Astrocyte (in vitro differentiated cells and primary cell): ENCODE results near the gene OR6S1. TPM values are rescaled to one million over a fixed set of nuclear protein-coding genes. Genes with fewer than 3 reads are reported as not detected.

Source experiments
- DNase-seq: peaks from one replicate; pipeline ENCODE4 v3.0.0-alpha.2; 2010; ENCODE audit warnings: low read depth
- FAIRE-seq: peaks from 2 replicates; lab custom pipeline; 2011; peaks lifted over from hg19 to GRCh38; lab: Jason Lieb, UNC
- H2AFZ ChIP-seq: 2 replicates; pipeline ENCODE4 v1.6.0; 2012; ENCODE audit warnings: low read depth, low read length, inconsistent platforms
- H3K27ac ChIP-seq: 2 replicates; pipeline ENCODE4 v1.5.1; 2011; ENCODE audit warnings: low read depth, low read length, inconsistent platforms
- H3K27me3 ChIP-seq: 2 replicates; pipeline ENCODE4 v1.6.0; 2011; ENCODE audit warnings: low read length, inconsistent platforms; ENCODE audit not compliant: insufficient read depth
- H3K36me3 ChIP-seq: 2 replicates; pipeline ENCODE4 v1.5.1; 2011; ENCODE audit warnings: low read length, inconsistent platforms; ENCODE audit not compliant: insufficient read depth
- H3K4me1 ChIP-seq: 2 replicates; pipeline ENCODE4 v1.5.1; 2011; ENCODE audit warnings: low read length, inconsistent platforms; ENCODE audit not compliant: insufficient read depth
- H3K4me2 ChIP-seq: 2 replicates; pipeline ENCODE4 v1.6.0; 2012; ENCODE audit warnings: low read length, inconsistent platforms
- H3K4me3 ChIP-seq: 2 replicates; pipeline ENCODE4 v1.5.1; 2011; ENCODE audit warnings: low read depth, mild to moderate bottlenecking, low read length, inconsistent platforms; ENCODE audit not compliant: insufficient read depth
- H3K79me2 ChIP-seq: 2 replicates; pipeline ENCODE4 v1.6.0; 2012; ENCODE audit warnings: mild to moderate bottlenecking, low read length, inconsistent platforms; ENCODE audit not compliant: insufficient read depth
- H3K9ac ChIP-seq: 2 replicates; pipeline ENCODE4 v1.6.0; 2012; ENCODE audit warnings: mild to moderate bottlenecking, low read length, inconsistent platforms
- H3K9me3 ChIP-seq: 2 replicates; pipeline ENCODE4 v1.5.1; 2012; ENCODE audit warnings: low read depth, mild to moderate bottlenecking, low read length, inconsistent platforms; ENCODE audit not compliant: insufficient read depth
- H4K20me1 ChIP-seq: 2 replicates; pipeline ENCODE4 v1.6.0; 2012; ENCODE audit warnings: low read length, inconsistent platforms; ENCODE audit not compliant: insufficient read depth
- H3K27ac Mint-ChIP-seq: one replicate; pipeline ENCODE4 v1.8.0; 2021; ENCODE audit warnings: mild to moderate bottlenecking, mixed read lengths; ENCODE audit not compliant: unreplicated experiment
- H3K27me3 Mint-ChIP-seq: one replicate; pipeline ENCODE4 v1.8.0; 2021; ENCODE audit warnings: low read depth, mixed read lengths; ENCODE audit not compliant: unreplicated experiment
- H3K36me3 Mint-ChIP-seq: one replicate; pipeline ENCODE4 v1.8.0; 2021; ENCODE audit warnings: low read depth, mixed read lengths; ENCODE audit not compliant: unreplicated experiment
- H3K4me1 Mint-ChIP-seq: one replicate; pipeline ENCODE4 v1.8.0; 2021; ENCODE audit warnings: low read depth, mixed read lengths; ENCODE audit not compliant: unreplicated experiment
- H3K4me3 Mint-ChIP-seq: one replicate; pipeline ENCODE4 v1.8.0; 2021; ENCODE audit warnings: mild to moderate bottlenecking, moderate library complexity, mixed read lengths; ENCODE audit not compliant: unreplicated experiment
- H3K9me3 Mint-ChIP-seq: one replicate; pipeline ENCODE4 v1.8.0; 2021; ENCODE audit warnings: mild to moderate bottlenecking, mixed read lengths; ENCODE audit not compliant: unreplicated experiment
- CTCF ChIP-seq: IDR thresholded peaks from 2 replicates; pipeline ENCODE4 v1.5.1; 2011; ENCODE audit warnings: low read depth, mild to moderate bottlenecking, inconsistent platforms, low read length, moderate library complexity; ENCODE audit not compliant: insufficient read depth
- EZH2 ChIP-seq: IDR thresholded peaks from 2 replicates; pipeline ENCODE4 v1.6.1; 2012; ENCODE audit warnings: mild to moderate bottlenecking, low read length, inconsistent platforms; ENCODE audit not compliant: insufficient read depth
- total RNA-seq: library from RNA; stranded (reverse); gene quantifications from 2 replicates; pipeline ENCODE4 v1.2.1, GENCODE V29; 2021

Gene OR6S1
- total RNA-seq, 1 donor from 2014 or later, result not detected

DNA sequence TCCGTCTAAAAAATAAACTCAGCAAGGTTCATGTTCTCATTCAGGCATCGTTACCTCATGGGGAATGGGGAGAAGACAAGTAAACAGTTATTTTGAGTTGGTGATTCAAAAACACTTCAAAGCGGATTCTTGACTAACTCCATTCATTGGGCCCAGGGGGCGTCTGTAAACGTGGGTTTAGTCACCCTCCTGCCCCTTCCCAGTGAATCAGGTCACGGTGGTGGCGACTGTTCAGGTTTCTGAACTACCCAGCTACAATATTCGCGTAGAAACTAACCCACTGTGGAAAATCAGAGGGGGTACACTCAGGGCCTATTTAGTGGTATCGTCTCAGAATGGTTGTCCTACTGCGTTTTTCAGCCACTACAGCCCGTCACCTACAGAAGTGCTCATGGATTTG lies 15.2 kb downstream of the OR6S1 start:
- H3K27ac Mint-ChIP-seq, result no peak overlapping the region
- no peak for FAIRE-seq
- Histone ChIP-seq H3K27me3 (peaks cover 24% of the 10 kb centered on the region), H3K36me3 (no peaks in the 10 kb centered on the region), H3K4me3 (no peak overlapping the region), H3K9ac (no peak overlapping the region), H4K20me1 (peaks cover 3% of the 10 kb centered on the region), H3K4me2 (peak overlapping the region; percentile 99), H2AFZ (no peak overlapping the region), H3K4me1 (peaks cover 13% of the 10 kb centered on the region), H3K27ac (no peak overlapping the region), H3K79me2 (no peaks in the 10 kb centered on the region), H3K9me3 (no peaks in the 10 kb centered on the region)
- H3K27me3 Mint-ChIP-seq, result peaks cover 2% of the 10 kb centered on the region
- no peak for DNase-seq
- H3K36me3 Mint-ChIP-seq, result no peaks in the 10 kb centered on the region
- no peaks in the 10 kb centered on the region for H3K9me3 Mint-ChIP-seq
- peaks cover 12% of the 10 kb centered on the region for H3K4me1 Mint-ChIP-seq
- TF ChIP-seq CTCF (no peak), EZH2 (no peak)
- H3K4me3 Mint-ChIP-seq, result peak overlapping the region; percentile 91

- Histone ChIP-seq H2AFZ (peak overlapping the region; percentile 88), H3K79me2 (no peaks in the 10 kb centered on the region), H3K9me3 (no peaks in the 10 kb centered on the region), H3K4me2 (peak overlapping the region; percentile 99), H3K36me3 (no peaks in the 10 kb centered on the region), H3K27me3 (peaks cover 24% of the 10 kb centered on the region), H4K20me1 (peaks cover 3% of the 10 kb centered on the region), H3K4me1 (peaks cover 10% of the 10 kb centered on the region), H3K4me3 (peak overlapping the region; percentile 79), H3K9ac (peak overlapping the region; percentile 72), H3K27ac (no peak overlapping the region)
- H3K9me3 Mint-ChIP-seq, result no peaks in the 10 kb centered on the region
- peaks cover 12% of the 10 kb centered on the region for H3K4me1 Mint-ChIP-seq
- DNase-seq (peak; percentile 52), FAIRE-seq (no peak)
- no peaks in the 10 kb centered on the region for H3K36me3 Mint-ChIP-seq
- H3K27ac Mint-ChIP-seq, result peak overlapping the region; percentile 81
- TF ChIP-seq CTCF, result no peak
- TF ChIP-seq EZH2, result no peak
- H3K4me3 Mint-ChIP-seq, result peak overlapping the region; percentile 91
- peaks cover 2% of the 10 kb centered on the region for H3K27me3 Mint-ChIP-seq
These were observed 16.9 kb downstream of the OR6S1 start for GRCh38 chr14:20624495-20625070.

DNA sequence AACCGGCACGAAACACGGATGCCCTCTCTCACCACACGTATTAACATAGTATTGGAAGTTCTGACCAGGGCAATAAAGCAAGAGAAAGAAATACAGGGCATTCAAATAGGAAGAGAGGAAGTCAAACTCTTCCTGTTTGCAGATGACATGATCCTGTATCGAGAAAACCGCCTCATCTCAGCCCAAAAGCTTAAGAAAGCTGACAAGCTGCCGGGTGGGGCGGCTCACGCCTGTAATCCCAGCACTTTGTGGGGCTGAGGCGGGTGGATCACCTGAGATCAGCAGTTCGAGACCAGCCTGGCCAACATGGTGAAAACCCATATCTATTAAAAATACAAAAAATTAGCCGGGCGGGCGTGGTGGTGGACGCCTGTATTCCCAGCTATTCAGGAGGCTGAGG lies 17.7 kb downstream of the OR6S1 start:
- TF ChIP-seq EZH2 (no peak), CTCF (no peak)
- Histone ChIP-seq H3K27me3 (peaks cover 22% of the 10 kb centered on the region), H3K9me3 (no peaks in the 10 kb centered on the region), H4K20me1 (peaks cover 3% of the 10 kb centered on the region), H3K36me3 (no peaks in the 10 kb centered on the region), H2AFZ (no peak overlapping the region), H3K4me3 (no peak overlapping the region), H3K4me2 (peak overlapping the region; percentile 99), H3K79me2 (no peaks in the 10 kb centered on the region), H3K9ac (no peak overlapping the region), H3K27ac (no peak overlapping the region), H3K4me1 (peaks cover 10% of the 10 kb centered on the region)
- H3K27ac Mint-ChIP-seq, result no peak overlapping the region
- DNase-seq (no peak), FAIRE-seq (no peak)
- peaks cover 12% of the 10 kb centered on the region for H3K4me1 Mint-ChIP-seq
- H3K4me3 Mint-ChIP-seq, result peak overlapping the region; percentile 91
- no peaks in the 10 kb centered on the region for H3K9me3 Mint-ChIP-seq
- H3K27me3 Mint-ChIP-seq, result peaks cover 2% of the 10 kb centered on the region
- no peaks in the 10 kb centered on the region for H3K36me3 Mint-ChIP-seq
